Esophagus squamous epithelium (tissue), 5 donors: Measurements from ENCODE around the gene CACNA1H. TPM values are rescaled to one million over a fixed set of nuclear protein-coding genes. Genes with fewer than 3 reads are reported as not detected.

Source experiments
- DNase-seq: peaks from one replicate; lab custom pipeline; 2025; lab: John Stamatoyannopoulos, UW
- H3K27ac ChIP-seq, 4 donors: fragments of 200-600 bp; sonication (generic); one replicate each; pipeline ENCODE4 v1.5.1; 2016 to 2019; ENCODE audit warnings: mild to moderate bottlenecking in 1 of 4
- H3K27me3 ChIP-seq, 4 donors: fragments of 200-600 bp; sonication (generic); 1 replicate in 3 of 4; 2 replicates in 1 of 4; pipeline versions ENCODE4 v1.5.1 to v1.6.0; 2017 to 2021; ENCODE audit warnings: antibody characterized with exemption in 1 of 4
- H3K36me3 ChIP-seq, 3 donors: fragments of 200-600 bp; sonication (generic); one replicate each; pipeline ENCODE4 v1.5.1; 2016 to 2019
- H3K4me1 ChIP-seq, 3 donors: fragments of 200-600 bp; sonication (generic); one replicate each; pipeline ENCODE4 v1.5.1; 2017 to 2019
- H3K4me3 ChIP-seq, 4 donors: fragments of 200-600 bp; sonication (generic); 1 replicate in 3 of 4; 2 replicates in 1 of 4; pipeline ENCODE4 v1.5.1; 2016 to 2019; ENCODE audit warnings: mild to moderate bottlenecking in 2 of 4, moderate library complexity in 1 of 4
- H3K9me3 ChIP-seq, 3 donors: fragments of 200-600 bp; sonication (generic); one replicate each; pipeline ENCODE4 v1.5.1; 2016 to 2019
- CTCF ChIP-seq, 6 experiments: fragments of 450-650 bp in 4 of 6; fragments of 200-600 bp in 2 of 6; sonication (generic) in 2 of 6; IDR thresholded peaks; one replicate each; pipeline ENCODE4 v1.5.1; 2016 to 2019; ENCODE audit warnings: antibody characterized with exemption in 6 of 6, mild to moderate bottlenecking in 4 of 6, moderate library complexity in 4 of 6
- POLR2A ChIP-seq, 4 donors: fragments of 450-650 bp; IDR thresholded peaks; one replicate each; pipeline ENCODE4 v1.6.1; 2017; ENCODE audit warnings: antibody characterized with exemption in 4 of 4, mild to moderate bottlenecking in 4 of 4, moderate library complexity in 3 of 4
- WGBS, 2 donors: methylation state at CpG; one replicate each; pipeline ENCODE4 v1.1.5; 2018; 5-methylcytosine and 5-hydroxymethylcytosine counted together
- intact Hi-C: fragments of 100-400 bp; cut with DNase I; formaldehyde crosslinking; loops from one replicate; pipeline ENCODE4 v1.15.0; 2022
- total RNA-seq, 4 donors: library from RNA; depleted of rRNA; stranded (reverse); fragments of >200 nt; gene quantifications; one replicate each; pipeline ENCODE4 v1.1.0, GENCODE V29; 2016
- donor health status: DM: yes; HTN: yes; CAD: no.

Gene CACNA1H
- total RNA-seq, 4 donors from 2014 or later, result 1.7 to 14.7 (median 5.6) TPM

DNA sequence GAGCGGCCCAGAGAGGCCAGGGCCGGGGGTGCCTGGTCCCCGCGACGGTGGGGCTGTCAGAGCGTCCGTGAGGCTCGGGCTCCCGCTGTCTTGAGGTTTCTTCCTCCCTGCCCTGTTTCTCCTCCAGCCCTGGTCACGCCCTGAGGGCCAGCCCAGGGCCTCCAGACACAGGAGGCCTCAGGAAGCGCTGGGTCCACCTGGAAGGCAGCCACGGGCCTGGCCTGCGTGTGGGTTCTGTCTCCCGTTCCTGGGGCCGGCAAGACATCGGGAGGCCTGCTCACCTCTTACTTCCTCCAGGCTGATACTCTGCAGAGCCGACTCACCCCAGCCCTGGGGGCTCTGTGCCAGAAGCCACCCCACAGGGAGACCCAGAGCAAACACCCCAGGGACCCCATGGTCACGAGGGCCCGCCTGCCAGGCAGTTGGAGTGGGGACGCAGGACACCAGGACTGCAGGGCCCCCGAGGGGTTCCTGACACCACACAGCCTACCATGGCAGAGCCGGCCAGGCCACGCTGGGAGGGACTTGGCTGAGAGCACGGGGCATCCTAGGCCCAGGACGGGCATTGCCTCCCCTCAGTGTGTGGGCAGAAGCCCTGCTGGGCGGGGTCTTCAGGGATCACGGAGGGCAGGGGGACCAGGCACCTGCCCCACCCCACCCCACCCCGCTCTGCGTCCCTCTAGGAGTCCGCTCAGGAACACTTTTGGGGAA, 18.9 kb upstream of the CACNA1H start:
- no peak for DNase-seq
- no peaks in the 10 kb centered on the region for H3K9me3 ChIP-seq
- H3K36me3 ChIP-seq, result no peaks in the 10 kb centered on the region
- TF ChIP-seq POLR2A (IDR thresholded peaks at IDR 0.05) (no peak), CTCF (IDR thresholded peaks at IDR 0.05) (no peak)
- H3K4me1 ChIP-seq, result no peaks in the 10 kb centered on the region
- H3K27ac ChIP-seq, result no peak overlapping the region
- intact Hi-C loops, result no loop called here
- H3K4me3 ChIP-seq, result no peak overlapping the region
- H3K27me3 ChIP-seq, result peaks cover 0 to 35% (median 0%) of the 10 kb centered on the region in 4 donors
- 50 to 80% methylated on average over 1 to 4 of the region's 30 CpGs for WGBS, 2 donors

DNA sequence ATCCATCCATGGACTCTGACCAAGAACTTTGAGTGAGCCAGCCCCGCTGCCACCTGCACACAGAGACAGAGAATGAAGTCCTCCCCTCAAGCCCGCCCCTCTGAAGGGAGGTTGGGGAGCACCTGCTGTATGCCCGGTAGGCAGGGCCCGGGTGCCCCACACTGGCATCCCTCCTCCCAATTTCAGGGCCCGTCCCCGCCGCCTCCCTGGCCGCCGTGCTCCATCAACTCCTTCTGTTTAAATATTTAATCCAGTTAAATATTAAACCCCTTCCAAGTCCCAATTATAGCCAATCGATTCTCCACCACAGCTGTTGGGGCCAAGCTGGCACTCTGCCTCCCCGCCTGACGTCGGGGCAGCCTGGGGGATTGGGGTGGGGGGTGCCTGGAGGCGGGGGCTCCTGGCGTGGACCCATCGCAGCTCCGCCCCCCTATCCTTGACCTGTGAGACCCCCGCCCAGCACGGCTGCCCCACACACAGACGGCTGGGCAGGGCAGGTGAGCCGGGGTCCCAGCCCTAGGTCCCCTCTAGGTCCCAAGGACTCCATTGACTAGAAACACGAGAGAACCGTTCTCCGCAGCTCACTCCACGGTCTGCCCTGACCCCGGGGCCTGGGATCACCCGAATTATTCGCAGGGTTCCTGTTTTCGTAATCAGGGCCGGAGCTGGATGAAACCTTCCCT, 18.0 kb upstream of the CACNA1H start:
- intact Hi-C loops, result no loop called here
- no peak for DNase-seq
- no peak overlapping the region for H3K27ac ChIP-seq
- WGBS, 2 donors, result 49 to 66% methylated on average over 17 to 19 of the region's 30 CpGs
- H3K27me3 ChIP-seq, result peaks cover 0 to 35% (median 0%) of the 10 kb centered on the region in 4 donors
- no peak overlapping the region for H3K4me3 ChIP-seq
- no peak for TF ChIP-seq CTCF (IDR thresholded peaks at IDR 0.05)
- no peak for TF ChIP-seq POLR2A (IDR thresholded peaks at IDR 0.05)
- no peaks in the 10 kb centered on the region for H3K4me1 ChIP-seq
- no peaks in the 10 kb centered on the region for H3K9me3 ChIP-seq
- H3K36me3 ChIP-seq, result no peaks in the 10 kb centered on the region

GRCh38 chr16:1135459-1135825, 17.5 kb upstream of the CACNA1H start:
- no peaks in the 10 kb centered on the region for H3K9me3 ChIP-seq
- peaks cover 0 to 35% (median 0%) of the 10 kb centered on the region in 4 donors for H3K27me3 ChIP-seq
- H3K4me1 ChIP-seq, result no peaks in the 10 kb centered on the region
- WGBS, 2 donors, result 63 to 80% methylated on average over 3 of the region's 3 CpGs
- DNase-seq, result no peak
- H3K27ac ChIP-seq, result no peak overlapping the region
- intact Hi-C loops, result no loop called here
- H3K36me3 ChIP-seq, result no peaks in the 10 kb centered on the region
- H3K4me3 ChIP-seq, result no peak overlapping the region
- TF ChIP-seq CTCF (IDR thresholded peaks at IDR 0.05) (no peak), POLR2A (IDR thresholded peaks at IDR 0.05) (no peak)

DNA sequence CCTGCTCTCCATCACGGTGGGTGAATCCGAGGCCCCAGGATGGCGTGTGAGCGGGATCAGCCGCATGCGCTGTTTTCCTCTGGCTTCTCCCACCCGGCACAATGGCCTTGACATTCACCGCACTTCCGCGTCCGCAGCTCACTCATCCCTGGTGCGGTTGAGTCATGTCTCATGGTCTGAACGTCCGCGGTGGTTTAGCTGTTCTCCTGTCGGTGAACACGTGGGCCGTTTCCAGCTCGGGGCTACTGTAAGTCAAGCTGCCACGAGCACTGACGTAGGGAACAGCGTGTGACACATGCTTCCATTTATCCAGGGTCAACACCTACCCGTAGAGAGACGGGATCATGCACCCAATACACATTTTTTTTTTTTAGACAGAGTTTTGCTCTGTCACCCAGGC, 15.3 kb upstream of the CACNA1H start:
- 80 to 82% methylated on average over 9 to 24 of the region's 24 CpGs for WGBS, 2 donors
- Histone ChIP-seq H3K4me3 (no peak overlapping the region), H3K9me3 (no peaks in the 10 kb centered on the region), H3K4me1 (no peaks in the 10 kb centered on the region), H3K27me3 (peaks cover 0 to 47% (median 0%) of the 10 kb centered on the region in 4 donors), H3K27ac (no peak overlapping the region), H3K36me3 (no peaks in the 10 kb centered on the region)
- TF ChIP-seq POLR2A (IDR thresholded peaks at IDR 0.05), result no peak
- TF ChIP-seq CTCF (IDR thresholded peaks at IDR 0.05), result no peak
- intact Hi-C loops, result no loop called here
- no peak for DNase-seq

DNA sequence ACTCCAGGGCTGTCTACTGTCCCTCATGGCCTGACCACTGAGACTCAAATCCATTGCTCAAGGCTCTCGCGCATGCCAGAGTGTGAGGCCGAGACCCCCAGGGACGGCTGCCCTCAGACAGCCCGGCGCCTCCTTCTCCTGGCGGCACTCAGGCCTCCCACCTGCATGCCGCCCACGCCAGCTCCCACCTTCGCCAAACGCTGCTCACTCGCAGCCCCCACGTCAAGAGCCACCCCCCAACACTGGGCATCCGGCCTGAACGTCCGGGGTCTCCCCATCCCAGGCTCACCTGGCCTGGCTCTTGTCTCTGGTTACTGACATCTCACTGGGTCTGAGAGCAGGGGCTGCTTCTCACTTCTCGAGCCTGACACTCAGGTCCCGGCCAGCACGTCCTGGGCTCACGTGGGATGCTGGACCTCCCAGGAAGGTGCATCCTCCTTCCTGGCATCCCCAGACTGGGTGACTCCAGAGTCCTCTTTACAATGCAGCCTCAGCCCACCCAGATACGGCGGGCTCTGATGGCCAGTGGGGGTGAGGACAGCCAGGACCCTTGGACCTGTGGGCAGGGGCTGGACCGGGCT, 12.2 kb upstream of the CACNA1H start:
- no peaks in the 10 kb centered on the region for H3K4me1 ChIP-seq
- WGBS, 2 donors, result 83 to 93% methylated on average over 6 to 19 of the region's 23 CpGs
- no peak overlapping the region for H3K4me3 ChIP-seq
- no peaks in the 10 kb centered on the region for H3K36me3 ChIP-seq
- no peak overlapping the region for H3K27ac ChIP-seq
- DNase-seq, result no peak
- peaks cover 0 to 38% (median 0%) of the 10 kb centered on the region in 4 donors for H3K27me3 ChIP-seq
- intact Hi-C loops, result no loop called here
- TF ChIP-seq POLR2A (IDR thresholded peaks at IDR 0.05) (no peak), CTCF (IDR thresholded peaks at IDR 0.05) (no peak)
- H3K9me3 ChIP-seq, result no peaks in the 10 kb centered on the region
